Stimulated activated CD4-positive, alpha-beta T cell treated with anti-CD3 and anti-CD28 coated beads, Interleukin-2, amount 100 ng/mL, for 24 hours (primary cell): ENCODE data around the gene ITGAD.
"Not testable (repeated sequence)": the region's sequence is repeated elsewhere in the genome, so short reads cannot be mapped to it uniquely, and the experiment has no call there.

Experiments
- DNase-seq, 2 donors: peaks; one replicate each; pipeline ENCODE4 v3.0.0-alpha.2; 2020

ITGAD gene

DNA sequence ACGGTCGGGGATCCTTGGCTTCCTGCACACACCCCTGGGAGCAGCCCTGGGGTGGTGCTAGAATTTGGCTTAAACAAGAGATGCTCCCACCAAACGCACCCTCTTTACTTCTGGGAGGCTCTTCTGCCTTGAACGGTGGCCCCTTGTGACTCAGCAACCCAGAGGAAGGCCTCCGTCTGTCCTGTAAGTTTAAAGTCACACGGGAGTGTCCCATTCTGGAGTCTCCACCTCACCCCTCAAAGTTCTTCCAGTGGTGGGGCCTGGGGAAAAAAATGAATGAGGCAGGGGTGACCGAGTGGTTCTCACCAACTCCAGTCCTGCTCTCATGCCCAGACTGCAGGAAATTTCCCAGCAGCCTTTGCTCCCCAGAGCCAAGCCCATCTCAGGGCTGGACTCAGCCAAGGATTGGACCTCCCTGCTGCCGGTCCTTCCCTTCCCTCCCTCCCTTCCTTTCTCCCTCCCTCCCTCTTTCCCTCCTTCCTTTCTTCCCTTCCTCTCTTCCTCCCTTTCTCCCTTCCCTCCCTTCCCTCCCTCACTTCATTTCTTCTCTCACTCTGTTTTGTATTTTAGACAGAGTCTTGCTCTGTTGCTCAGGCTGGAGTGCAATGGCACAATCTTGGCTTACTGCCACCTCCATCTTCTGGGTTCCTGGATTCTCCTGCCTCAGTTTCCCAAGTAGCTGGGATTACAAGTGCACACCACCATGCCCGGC is 11.4 kb downstream of the ITGAD start:
- DNase-seq: no peak

DNA sequence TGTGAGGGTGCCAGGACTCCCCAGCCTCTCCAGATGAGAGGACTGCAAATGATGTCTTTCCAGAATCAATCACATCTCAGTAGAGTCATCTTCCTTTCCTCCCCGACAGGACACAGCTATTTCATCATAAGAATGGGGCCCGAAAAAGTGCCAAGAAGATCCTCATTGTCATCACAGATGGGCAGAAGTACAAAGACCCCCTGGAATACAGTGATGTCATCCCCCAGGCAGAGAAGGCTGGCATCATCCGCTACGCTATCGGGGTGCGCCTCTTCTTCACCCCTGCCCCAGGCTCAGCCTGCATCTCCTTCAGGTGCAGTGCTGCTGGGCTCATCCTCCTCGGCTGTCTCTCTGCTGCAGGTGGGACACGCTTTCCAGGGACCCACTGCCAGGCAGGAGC is 14.3 kb downstream of the ITGAD start:
- no peak for DNase-seq

DNA sequence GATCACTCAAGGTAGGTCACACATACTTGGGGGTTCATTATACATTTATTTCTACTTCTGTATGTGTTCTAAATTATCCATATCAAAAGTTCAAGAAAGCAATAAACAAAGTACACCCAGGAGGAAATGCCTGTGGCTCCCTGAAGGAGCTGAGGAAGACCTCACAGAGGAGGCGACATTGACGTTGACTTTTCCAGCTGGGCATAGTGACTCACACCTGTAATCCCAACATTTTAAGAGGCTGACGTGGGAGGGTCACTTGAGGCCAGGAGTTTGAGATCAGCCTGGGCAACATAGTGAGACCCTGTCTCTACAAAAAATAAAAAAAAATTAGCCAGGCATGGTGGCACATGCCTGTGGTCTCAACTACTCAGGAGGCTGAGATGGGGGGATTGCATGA is 16.3 kb downstream of the ITGAD start:
- DNase-seq: no peak

DNA sequence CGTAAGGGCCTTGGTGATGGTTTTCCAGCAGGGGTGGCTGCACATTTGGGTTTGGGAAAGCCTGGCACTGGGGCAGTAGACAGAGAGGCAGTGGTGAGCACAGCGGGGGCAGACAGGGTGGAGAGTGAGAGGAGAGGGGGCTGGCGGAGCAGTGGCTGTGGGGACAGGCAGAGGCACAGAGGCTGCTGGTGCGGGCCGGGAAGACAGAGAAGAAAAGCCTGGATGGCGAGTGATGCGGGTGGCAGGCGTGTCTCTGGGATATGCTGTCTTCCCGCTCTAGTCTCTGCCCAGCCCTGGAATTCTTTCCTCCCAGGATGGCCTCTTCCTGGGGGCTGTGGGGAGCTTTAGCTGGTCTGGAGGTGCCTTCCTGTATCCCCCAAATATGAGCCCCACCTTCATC is 16.9 kb downstream of the ITGAD start:
- no peak for DNase-seq

DNA sequence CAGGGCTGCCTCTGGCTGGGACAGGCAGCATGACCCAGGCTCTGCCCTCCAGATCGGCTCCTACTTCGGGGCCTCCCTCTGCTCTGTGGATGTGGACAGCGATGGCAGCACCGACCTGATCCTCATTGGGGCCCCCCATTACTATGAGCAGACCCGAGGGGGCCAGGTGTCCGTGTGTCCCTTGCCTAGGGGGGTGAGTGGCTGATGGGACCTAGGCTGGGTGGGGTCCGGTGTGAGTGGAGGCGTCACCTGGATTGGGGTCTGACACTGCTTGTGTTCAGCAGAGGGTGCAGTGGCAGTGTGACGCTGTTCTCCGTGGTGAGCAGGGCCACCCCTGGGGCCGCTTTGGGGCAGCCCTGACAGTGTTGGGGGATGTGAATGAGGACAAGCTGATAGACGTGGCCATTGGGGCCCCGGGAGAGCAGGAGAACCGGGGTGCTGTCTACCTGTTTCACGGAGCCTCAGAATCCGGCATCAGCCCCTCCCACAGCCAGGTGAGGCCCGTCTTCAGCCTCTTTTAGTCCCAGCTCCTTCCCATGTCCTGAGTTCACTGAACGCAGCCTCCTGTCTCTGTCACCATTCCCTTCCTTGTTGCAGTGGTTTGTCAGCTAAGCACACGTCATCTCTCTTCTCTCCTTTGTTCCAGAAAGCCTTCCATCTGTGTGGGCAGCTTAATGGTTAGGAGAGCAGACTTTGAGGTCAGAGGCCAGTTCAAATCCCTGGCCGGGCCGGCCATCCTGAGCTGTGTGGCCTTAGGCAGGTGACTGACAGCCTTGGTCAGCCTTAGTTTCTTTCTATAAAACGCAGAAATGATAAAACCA is 18.1 kb downstream of the ITGAD start:
- no peak for DNase-seq

DNA sequence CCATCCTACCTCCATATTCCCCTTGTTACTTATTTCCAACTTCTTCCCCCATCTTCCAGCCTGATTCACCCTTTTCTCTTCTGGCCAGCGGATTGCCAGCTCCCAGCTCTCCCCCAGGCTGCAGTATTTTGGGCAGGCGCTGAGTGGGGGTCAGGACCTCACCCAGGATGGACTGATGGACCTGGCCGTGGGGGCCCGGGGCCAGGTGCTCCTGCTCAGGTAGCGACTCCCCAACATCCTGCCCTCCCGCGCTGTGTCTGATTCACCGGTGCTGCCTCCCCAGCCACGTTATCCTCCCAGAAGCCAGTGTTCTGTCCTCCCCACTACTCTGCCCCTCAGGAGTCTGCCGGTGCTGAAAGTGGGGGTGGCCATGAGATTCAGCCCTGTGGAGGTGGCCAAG is 19.6 kb downstream of the ITGAD start:
- no peak for DNase-seq

DNA sequence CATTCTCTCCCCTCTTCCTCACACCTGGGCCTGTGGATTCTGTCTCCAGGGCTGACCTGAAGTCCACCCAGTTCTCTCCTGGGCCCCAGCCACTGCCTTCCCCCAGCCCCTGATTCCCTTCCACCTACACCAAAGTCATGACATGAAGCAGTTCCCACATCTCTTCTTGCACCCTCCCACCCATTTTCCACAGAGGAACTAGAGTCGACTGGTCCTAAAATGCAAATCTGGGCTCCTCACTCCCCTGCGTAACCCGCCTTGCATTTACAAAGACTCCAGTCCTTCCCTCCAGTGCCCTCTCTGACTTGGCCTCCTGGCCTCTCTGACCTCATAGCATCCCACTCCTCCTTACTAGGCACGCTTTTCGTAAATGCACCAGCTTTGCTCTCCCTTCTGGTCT is 20.2 kb downstream of the ITGAD start:
- no peak for DNase-seq

DNA sequence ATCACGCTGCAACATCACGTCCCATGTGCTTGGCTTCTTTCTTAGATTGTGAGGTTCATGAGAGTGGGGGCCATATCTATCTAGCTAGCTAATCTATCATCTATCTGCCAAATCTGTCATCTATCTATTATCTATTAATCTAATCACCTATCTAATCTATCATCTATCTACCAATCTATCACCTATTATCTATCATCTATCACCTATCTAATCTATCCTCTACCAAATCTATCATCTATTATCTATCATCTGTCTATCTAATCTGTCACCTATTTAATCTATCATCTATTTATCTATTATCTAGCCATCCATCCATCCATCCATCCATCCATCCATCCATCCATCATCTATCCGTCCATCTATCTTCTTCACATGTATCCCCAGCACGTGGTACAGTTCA is 20.8 kb downstream of the ITGAD start:
- no peak for DNase-seq

DNA sequence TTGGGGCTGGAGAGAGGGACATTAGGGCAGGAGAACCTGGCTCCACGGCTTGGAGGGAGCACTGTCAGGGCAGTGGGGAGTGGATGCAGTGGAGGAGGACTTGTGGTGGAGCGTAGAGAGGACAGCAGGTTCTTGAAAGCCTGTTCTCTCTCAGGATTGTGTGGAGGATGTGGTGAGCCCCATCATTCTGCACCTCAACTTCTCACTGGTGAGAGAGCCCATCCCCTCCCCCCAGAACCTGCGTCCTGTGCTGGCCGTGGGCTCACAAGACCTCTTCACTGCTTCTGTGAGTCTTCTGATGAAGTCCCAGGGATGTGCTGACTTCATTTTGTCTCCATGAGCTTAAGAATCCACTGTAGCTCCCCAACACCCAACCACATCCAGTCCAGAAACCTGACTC is 21.6 kb downstream of the ITGAD start:
- DNase-seq: no peak

DNA sequence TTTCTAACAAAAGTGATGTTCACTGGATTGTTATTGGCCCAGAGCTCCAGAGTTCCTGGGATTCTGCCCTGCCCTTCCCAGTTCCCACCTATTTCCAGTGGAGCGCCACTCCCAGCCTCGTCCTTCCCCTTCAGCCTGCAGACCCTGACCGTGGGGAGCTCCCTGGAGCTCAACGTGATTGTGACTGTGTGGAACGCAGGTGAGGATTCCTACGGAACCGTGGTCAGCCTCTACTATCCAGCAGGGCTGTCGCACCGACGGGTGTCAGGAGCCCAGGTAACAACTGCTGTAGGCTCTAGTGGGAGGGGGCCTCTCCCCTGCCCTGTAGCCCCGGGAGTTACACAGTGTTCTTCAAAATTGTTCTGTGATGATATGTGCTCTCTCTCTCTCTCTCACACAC is 23.2 kb downstream of the ITGAD start:
- DNase-seq: no peak

DNA sequence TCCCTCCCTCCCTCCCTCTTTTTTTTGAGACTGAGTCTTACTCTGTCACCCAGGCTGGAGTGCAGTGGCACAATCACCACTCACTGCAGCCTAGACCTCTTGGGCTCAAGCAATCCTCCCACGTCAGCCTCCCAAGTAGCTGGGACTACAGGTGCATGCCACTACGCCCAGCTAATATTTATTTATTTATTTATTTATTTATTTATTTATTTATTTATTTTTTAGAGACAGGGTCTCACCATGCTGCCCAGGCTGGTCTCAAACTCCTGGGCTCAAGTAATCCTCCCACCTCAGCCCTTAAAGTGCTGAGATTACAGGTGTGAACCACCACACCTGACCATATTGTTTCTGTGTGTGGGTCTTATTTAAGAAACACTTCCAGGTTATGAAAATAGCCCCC is 23.9 kb downstream of the ITGAD start:
- not testable (repeated sequence) for DNase-seq

DNA sequence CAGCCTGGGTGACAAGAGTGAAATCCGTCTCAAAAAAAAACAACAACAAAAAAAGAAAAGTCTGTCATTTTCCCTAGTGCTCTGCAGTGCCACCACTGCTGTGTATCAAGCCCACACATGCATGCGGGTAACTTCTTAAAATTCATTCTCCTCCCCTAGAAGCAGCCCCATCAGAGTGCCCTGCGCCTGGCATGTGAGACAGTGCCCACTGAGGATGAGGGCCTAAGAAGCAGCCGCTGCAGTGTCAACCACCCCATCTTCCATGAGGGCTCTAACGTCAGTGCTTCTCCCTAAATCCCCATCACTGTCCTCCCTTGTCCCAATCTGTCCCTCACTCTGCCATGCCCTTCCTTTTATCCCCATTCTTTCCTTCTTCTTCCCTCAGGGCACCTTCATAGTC is 24.8 kb downstream of the ITGAD start:
- DNase-seq: no peak

DNA sequence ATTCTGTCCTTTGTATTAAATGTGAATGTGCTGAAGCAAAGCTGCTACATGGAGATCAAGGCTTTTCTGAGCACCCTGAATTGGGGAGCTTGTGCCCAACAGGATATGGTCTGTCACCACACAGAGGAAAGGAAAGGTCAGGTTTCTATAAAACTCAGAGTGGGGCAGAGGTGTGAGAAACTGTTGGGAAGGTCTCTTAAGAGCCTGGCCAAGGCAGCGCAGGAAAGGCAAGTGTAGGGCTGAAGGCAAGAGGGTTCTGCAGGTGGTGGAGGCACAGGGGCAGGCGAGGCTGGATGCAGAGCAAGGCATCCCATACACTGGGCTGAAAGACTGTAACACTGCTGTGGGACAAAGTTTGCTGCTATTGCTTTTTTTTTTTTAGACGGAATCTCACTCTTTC is 26.9 kb downstream of the ITGAD start:
- no peak for DNase-seq

DNA sequence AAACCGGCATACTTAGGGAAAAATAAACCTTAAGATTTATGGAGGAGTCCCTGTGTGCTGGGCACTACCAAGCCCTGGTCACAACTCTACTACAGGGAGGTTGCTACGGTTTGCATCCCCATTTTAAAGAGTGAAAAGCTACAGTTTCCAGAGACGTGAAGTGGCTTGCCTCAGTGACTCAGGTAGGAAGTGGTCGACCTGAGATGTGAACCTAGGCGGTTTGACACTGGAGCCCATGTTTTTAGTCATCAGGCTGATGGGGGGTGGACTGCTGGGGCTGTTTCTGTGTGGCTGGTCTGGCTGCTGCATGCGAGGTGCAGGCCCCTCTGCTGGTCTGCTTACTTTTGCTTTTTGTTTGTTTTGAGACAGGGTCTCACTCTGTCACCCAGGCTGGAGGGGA is 28.5 kb downstream of the ITGAD start:
- peak; percentile 47 to 52 for DNase-seq

DNA sequence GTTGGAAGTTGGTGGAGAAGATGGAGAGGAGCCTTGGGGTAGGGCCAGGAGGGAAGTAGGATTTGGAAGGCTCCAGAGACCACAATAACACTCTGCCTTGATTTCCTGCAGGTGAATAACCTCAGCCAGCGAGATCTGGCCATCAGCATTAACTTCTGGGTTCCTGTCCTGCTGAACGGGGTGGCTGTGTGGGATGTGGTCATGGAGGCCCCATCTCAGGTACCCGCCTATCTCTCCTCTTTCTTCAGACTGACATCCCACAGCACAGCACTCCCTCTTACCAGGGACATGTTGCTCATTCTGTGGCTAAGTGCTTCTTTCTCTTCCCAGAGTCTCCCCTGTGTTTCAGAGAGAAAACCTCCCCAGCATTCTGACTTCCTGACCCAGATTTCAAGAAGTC is 30.1 kb downstream of the ITGAD start:
- no peak for DNase-seq

DNA sequence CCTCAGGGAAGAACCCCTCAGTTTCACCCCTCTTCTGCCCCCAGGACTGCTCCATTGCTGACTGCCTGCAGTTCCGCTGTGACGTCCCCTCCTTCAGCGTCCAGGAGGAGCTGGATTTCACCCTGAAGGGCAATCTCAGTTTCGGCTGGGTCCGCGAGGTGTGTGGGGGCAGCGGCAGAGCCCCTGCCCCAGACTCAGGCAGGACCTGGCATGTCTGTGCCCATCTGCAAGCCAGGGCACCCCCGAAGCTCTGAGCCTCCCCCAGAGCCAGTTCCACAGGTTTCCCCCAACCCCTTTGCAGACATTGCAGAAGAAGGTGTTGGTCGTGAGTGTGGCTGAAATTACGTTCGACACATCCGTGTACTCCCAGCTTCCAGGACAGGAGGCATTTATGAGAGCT is 30.7 kb downstream of the ITGAD start:
- no peak for DNase-seq

DNA sequence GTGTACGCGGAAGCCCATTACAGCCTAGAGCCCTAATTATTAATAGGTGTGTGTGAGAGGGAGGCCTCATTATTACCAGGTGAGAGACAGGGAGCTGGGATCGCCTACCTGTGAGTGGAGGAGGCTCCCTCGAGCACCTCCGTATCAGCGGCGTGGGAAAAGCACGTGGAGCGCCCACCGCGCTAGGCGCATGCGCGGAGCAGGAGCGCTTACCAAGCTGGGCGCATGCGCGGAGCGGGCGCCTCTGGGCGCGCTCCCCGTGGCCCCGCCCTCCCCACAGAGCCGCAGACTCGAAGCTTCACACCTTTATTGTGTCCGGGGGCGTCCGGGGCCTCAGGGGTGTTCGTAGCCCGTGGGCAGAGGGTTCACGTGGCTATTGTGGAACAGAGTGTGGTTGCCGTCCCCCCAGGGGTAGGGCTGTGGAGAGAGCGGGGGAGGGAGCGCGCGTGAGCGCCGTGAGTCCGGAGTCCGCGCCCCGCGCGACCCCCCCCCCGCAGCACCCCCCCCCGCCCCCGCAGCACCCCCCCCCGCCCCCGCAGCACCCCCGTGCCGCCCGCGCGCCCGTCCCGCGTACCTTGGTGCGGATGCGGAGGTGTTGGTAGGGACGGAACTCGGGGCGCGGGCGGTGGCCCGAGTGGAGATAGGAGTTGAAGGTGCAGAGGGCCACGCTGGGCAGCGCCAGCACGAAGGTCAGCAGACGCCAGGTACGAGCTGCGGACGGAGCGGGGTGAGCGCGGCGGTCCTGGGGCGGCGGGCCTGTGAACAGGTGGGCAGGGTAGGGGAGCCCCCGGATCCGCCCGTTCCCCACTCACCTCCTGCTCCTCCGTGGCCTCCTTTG is 34.5 kb downstream of the ITGAD start:
- DNase-seq: peak; percentile 58 to 70

DNA sequence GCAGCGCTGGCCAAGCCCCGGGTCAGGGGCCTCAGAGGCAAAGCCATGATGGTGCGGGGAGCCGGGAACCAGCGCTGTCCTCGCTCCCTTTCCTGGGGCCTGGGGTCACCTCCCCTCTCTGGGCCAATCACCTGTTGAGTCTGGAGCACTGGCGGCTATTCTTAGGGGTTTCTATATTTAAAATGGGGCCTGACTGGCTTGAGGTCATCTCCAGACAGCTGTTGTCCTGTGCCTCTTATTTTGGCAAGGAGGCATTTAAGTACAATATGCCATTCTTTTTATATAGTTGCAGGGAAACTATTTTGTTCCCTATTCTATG is 35.1 kb downstream of the ITGAD start, which contains the start of gene COX6A2:
Gene COX6A2, minus strand, starts transcription at position 82 of the 319 bp plus-strand sequence. Its CDS starts 35 bp downstream, at position 47.
- no peak for DNase-seq

DNA sequence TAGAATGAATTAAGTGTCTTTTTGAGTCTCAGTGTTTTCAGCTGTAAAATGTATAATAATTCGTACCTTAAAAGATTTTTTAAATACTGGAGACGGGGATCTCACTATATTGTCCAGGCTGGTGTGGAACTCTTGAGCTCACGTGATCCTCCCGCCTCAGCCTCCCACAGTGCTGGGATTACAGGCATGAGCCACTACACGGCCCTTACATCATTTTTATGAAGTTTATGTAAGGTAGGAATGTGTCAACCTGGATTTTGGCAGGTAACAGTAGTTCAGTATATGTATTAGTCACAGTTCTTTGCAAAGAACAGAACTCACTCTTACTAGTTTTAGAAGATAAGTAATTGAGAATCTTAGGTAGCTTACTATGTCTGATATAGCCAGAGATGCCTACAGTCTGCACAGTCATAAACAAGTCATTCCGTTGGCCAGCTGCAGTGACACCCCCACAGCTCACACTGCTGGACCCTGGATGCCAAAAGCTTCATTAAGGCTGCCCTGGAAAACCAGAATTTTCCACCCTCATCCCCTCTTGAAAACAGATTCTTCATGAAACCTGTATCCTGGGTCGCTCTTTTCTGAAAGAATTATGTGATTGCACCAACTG is 35.6 kb downstream of the ITGAD start:
- no peak for DNase-seq

DNA sequence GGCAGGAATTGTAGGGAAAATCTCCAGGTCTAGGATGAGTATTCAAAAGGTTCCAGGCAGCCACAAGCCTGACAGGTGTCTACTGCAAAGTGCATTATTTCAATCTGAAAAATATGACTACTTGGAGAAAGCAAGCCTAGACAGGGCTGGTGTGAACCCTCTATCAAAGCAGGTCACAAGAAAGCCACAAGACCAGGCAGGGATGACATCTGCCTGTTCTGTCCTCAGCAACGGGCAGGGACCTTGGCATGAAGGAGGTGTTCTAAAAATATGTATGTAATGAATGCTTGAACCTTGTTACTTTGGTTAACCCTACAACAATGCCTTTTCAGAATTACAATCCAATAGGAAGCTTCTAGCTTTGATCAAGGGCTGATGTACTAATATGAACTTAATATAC is 36.2 kb downstream of the ITGAD start:
- DNase-seq: no peak

DNA sequence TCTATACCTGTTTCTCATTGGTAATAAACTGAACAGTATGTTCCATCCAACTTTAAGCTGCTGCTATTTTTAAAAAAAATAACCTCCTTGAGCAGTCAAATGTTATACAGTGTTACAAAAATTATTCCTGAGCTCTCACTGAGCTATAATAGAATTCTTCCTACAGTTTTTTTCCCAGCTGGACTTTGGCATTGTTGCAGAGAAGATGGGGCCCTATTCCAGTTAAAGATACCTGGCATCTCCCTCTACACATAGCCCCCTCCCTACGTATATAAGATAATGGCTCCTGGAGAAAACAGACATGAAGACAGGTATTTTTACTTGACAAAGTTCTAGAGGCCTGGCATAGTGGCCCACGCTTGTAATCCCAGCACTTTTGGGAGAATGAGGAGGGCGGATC is 36.7 kb downstream of the ITGAD start:
- DNase-seq: no peak

DNA sequence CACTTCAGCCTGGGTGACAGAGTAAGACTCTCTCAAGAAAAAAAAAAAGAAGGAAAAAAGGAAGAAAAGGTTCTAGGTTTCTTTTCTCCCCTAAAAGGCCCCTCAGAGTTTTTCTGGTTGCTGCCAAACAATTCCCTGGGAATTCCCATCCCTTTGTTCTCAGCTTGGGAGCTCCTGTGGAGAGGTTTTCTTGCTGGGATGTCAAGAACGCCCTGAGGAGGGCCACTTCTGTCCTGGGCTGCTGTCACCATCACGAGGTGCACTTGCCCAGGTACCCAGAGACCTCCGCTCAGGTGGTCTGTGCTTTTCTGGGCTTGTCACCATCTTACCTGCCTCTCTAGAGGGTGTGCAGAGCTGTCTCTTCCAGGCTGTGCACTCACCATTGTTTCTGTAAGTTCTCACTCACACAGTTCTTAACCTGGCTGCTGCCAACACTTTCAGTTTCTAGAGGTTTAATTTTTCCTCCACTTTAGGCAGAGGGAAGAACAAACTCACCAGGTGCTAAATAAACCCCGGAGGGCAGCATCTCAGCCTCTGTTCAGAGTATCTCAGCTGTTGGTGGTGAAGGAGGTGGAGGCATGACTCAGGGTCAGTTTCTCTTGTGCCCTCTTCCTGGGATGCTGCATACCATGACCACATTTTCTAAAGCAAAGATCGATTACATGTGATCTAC is 37.4 kb downstream of the ITGAD start:
- DNase-seq: no peak
